Fibroblast of peridontal ligament (primary cell): ENCODE data around the gene TRAF1.
"Not testable (repeated sequence)": the region's sequence is repeated elsewhere in the genome, so short reads cannot be mapped to it uniquely, and the experiment has no call there.

ENCODE experiments used
- DNase-seq: peaks from one replicate; pipeline ENCODE4 v3.0.0-alpha.2; 2010; ENCODE audit errors: extremely low read depth

Gene TRAF1, protein sequence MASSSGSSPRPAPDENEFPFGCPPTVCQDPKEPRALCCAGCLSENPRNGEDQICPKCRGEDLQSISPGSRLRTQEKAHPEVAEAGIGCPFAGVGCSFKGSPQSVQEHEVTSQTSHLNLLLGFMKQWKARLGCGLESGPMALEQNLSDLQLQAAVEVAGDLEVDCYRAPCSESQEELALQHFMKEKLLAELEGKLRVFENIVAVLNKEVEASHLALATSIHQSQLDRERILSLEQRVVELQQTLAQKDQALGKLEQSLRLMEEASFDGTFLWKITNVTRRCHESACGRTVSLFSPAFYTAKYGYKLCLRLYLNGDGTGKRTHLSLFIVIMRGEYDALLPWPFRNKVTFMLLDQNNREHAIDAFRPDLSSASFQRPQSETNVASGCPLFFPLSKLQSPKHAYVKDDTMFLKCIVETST

DNA sequence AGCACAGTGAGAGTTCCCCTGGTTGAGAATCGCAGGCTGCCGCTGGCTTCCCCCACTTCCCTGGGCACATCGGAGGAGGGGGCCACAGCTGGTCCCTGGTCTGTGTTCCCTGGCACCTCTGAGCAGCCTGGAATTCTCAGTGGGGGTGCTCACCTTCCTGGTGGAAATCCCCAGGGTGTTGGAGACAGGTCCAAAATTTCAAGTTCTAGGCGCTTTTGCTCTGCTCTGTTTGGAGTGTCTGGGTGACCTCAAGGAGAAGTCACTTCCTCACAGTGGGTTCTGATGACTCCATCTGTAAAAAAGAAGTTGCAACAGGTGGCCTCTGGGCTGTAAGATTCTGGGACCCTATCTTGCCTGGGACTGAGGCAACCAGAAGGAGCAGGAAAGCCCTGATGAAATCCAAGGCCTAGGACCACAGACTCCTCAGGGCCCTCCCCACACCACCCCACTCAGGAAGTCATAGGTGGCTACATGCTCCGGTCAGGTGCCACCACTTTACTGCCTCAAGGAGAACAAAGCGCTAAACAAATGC, at the start of gene TRAF1:
Gene TRAF1 (minus strand): TSS at position 400 of the 532 bp plus-strand sequence. CDS start 721 bp downstream, outside the sequence.
- DNase-seq, result no peak

- DNase-seq, result no peak
These were observed 48.3 kb upstream of the TRAF1 start for GRCh38 chr9:120974921-120975320.

DNA sequence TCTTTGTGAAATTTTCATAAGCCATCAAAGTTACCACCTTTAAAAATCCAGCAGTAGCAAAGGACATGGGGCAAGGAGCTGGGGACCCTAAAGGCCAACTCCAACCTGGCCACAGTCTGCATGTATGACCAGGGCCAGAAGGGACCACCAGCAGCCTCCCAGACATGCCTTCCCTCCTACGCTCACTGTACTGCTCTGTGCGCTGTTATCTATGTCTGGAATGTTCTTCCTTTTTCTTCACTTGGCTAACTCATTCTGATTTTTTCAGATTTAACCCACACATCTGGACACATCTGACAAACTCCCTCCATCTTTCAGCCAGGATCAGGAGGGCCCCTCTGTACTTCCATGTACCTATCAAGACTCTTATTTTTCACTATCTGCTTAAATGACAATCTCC, 47.6 kb upstream of the TRAF1 start:
- DNase-seq, result no peak

- DNase-seq, result no peak
These were observed 45.3 kb upstream of the TRAF1 start for GRCh38 chr9:120971938-120972337.

DNA sequence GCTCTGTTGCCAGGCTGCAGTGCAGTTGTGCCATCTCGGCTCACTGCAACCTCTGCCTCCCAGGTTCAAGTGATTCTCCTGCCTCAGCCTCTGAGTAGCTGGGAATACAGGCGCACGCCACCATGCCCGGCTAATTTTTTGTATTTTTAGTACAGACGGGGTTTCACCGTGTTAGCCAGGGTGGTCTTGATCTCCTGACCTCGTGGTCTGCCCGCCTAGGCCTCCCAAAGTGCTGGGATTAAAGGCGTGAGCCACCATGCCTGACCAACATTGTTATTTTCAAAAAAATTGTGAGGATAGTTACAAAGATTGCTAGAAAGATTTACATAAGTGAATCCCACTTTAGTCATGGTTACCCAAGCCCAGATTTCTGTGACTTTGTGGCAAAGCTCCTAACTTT, 44.9 kb upstream of the TRAF1 start:
- not testable (repeated sequence) for DNase-seq

DNA sequence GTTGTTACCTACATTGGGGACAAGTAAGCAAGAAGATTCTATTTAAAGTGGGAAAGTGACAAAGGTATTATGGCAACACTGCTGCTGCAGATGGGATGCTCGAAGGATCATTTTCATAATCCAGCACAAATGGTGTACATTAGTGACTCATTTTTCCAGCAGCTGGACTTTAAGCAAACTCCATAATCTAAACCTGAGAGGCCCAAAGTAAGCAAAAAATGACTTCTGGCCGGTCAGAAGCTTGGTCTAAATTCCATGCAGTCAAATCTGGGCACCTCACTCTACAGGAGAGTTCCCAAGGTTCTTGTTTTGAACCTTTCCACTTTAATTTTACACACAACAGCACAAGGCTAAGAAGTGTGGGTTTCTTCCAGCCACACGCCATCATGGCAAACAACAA, 43.6 kb upstream of the TRAF1 start:
- DNase-seq, result peak; percentile 69

GRCh38 chr9:120966013-120966369, 39.4 kb upstream of the TRAF1 start:
- no peak for DNase-seq

DNA sequence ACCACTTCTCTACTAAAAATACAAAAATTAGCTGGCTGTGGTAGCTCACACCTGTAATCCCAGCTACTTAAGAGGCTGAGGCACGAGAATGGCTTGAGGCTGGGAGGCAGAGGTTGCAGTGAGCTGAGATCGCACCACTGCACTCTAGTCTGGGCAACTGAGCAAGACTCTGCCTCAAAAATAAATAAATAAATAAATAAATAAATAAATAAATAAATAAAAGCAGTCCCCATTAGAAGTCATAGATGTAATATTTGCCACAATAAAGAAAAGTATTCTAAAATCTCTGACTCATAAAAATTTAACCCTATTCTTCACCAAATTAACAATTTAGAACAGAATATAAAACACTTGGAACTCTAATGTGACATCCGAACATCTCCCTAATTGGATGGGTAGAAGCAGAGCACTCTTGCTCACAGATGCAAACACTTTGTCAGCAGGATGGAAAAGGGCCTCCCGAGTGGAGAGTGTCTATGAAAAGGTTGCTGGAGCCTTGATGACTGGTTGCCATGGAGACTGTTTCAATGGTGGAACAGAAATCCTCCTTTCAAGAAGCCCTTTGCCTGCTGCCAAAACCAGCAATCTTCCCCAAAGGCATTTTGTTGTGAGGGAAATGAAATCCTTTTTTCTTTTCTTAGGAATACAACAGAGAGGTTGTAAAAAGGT, 38.9 kb upstream of the TRAF1 start:
- no peak for DNase-seq

GRCh38 chr9:120961936-120962335, 35.3 kb upstream of the TRAF1 start:
- DNase-seq, result no peak

GRCh38 chr9:120960001-120960400, 33.4 kb upstream of the TRAF1 start:
- no peak for DNase-seq

GRCh38 chr9:120956862-120957261, 30.3 kb upstream of the TRAF1 start:
- DNase-seq, result no peak

- DNase-seq, result no peak
These were observed 25.5 kb upstream of the TRAF1 start for GRCh38 chr9:120951960-120952618.

GRCh38 chr9:120950421-120951388, 24.1 kb upstream of the TRAF1 start:
- DNase-seq, result no peak

GRCh38 chr9:120949290-120949689, 22.7 kb upstream of the TRAF1 start:
- no peak for DNase-seq

GRCh38 chr9:120948824-120949223, 22.2 kb upstream of the TRAF1 start:
- DNase-seq, result no peak

- no peak for DNase-seq
These were observed 20.6 kb upstream of the TRAF1 start for GRCh38 chr9:120947222-120947621.

- peak; percentile 88 for DNase-seq
These were observed 19.7 kb upstream of the TRAF1 start for GRCh38 chr9:120946259-120946658.

DNA sequence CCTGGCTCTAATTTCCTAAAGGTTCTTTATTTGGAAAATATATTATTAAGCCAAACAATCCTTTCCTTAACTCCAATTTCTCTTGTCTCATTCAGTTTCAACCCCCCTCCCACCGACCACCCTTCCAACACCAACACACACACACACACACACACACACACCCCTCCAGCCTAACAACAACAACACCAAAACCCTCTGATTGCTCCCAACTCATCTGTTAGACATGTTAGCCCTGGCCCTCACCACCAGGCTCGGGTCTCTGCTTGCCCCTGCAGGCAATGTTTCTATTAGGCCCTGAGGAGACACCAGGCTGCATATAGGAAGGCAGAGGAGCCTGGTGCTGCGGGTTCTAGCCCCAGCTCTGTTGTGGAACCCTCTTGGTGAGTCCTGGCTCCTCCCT, 18.4 kb upstream of the TRAF1 start:
- DNase-seq, result no peak

DNA sequence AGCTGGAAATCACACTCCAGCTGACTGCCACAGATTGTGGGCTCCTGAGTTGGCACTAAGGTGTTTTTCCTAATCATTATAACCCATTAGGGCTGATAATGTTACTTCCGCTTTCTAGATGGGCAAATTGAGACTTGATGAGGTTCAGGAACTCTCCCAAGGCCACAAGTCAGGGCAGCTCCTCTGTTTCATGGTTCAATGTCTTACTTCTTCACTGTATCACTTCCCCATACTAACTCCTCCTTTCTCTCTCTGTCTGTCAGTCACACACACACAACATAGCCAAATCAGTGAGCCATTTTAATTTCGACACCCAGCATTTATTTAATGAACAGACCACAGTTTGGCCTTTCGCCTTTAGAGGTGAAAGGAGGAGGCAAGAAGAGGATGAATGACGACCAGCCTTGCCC, 17.8 kb upstream of the TRAF1 start:
- DNase-seq, result no peak

- DNase-seq, result no peak
These were observed 15.8 kb upstream of the TRAF1 start for GRCh38 chr9:120942186-120943001.
